ENCODE measurements around the gene MYEOV.

DNA sequence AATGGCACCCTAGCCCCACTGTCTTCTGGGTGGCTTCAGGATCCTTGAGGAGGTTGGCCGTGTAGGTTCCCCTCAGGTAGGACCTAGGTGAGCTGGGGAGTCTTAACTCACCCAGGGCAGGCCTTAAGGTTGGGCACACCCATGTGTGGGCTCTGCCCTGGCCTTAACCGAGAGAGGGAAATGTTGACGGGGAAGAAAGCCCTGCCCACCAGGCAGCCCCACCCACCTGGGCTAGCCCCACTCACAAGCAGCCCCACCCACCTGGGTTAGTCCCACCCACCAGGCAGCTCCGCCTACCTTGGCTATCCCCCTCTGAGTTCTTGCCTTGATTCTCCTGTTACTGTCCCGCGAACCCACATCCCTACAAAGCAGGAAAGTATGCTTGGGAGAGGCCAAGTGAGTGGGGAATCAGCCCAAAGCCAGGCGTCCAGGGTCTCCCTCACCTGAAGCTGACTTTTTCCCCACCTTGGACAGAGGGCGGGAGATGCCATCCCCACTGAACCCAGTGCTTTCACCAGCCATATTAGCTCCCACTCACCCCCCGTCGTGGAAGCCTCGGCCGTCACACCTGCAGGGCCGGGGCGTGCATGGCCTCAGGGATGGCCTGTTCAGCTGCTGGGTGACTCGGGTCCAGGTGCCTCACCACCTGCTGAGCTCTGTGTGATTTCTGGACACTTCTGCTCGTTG is at the start of gene MYEOV:
- TF ChIP-seq, protein P1, sequence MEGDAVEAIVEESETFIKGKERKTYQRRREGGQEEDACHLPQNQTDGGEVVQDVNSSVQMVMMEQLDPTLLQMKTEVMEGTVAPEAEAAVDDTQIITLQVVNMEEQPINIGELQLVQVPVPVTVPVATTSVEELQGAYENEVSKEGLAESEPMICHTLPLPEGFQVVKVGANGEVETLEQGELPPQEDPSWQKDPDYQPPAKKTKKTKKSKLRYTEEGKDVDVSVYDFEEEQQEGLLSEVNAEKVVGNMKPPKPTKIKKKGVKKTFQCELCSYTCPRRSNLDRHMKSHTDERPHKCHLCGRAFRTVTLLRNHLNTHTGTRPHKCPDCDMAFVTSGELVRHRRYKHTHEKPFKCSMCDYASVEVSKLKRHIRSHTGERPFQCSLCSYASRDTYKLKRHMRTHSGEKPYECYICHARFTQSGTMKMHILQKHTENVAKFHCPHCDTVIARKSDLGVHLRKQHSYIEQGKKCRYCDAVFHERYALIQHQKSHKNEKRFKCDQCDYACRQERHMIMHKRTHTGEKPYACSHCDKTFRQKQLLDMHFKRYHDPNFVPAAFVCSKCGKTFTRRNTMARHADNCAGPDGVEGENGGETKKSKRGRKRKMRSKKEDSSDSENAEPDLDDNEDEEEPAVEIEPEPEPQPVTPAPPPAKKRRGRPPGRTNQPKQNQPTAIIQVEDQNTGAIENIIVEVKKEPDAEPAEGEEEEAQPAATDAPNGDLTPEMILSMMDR (IDR thresholded peaks at IDR 0.05) = no peak
- no peak for TF ChIP-seq POLR2A (IDR thresholded peaks at IDR 0.05; ENCODE audit: low read depth)
- no peak for TF ChIP-seq EP300 (IDR thresholded peaks at IDR 0.05)

Measured in esophagus muscularis mucosa (tissue), 4 donors.